Measurements from ENCODE around the gene SORL1. TPM values are rescaled to one million over a fixed set of nuclear protein-coding genes. Genes with fewer than 3 reads are reported as not detected.

The SORL1 gene
- total and polyA plus RNA-seq, 2 of the 13 experiments (the other 11 are each of a cell fraction or from before 2014, with no cell fraction given) = 21.3 to 148 TPM

- TF ChIP-seq, protein P1, sequence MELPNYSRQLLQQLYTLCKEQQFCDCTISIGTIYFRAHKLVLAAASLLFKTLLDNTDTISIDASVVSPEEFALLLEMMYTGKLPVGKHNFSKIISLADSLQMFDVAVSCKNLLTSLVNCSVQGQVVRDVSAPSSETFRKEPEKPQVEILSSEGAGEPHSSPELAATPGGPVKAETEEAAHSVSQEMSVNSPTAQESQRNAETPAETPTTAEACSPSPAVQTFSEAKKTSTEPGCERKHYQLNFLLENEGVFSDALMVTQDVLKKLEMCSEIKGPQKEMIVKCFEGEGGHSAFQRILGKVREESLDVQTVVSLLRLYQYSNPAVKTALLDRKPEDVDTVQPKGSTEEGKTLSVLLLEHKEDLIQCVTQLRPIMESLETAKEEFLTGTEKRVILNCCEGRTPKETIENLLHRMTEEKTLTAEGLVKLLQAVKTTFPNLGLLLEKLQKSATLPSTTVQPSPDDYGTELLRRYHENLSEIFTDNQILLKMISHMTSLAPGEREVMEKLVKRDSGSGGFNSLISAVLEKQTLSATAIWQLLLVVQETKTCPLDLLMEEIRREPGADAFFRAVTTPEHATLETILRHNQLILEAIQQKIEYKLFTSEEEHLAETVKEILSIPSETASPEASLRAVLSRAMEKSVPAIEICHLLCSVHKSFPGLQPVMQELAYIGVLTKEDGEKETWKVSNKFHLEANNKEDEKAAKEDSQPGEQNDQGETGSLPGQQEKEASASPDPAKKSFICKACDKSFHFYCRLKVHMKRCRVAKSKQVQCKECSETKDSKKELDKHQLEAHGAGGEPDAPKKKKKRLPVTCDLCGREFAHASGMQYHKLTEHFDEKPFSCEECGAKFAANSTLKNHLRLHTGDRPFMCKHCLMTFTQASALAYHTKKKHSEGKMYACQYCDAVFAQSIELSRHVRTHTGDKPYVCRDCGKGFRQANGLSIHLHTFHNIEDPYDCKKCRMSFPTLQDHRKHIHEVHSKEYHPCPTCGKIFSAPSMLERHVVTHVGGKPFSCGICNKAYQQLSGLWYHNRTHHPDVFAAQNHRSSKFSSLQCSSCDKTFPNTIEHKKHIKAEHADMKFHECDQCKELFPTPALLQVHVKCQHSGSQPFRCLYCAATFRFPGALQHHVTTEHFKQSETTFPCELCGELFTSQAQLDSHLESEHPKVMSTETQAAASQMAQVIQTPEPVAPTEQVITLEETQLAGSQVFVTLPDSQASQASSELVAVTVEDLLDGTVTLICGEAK (IDR thresholded peaks at IDR 0.05) = no peak
- TF ChIP-seq, protein P1 (CRISPR knock-in tag; IDR thresholded peaks at IDR 0.05) = no peak
- TF ChIP-seq SRF (IDR thresholded peaks at IDR 0.05; ENCODE audit: low read depth, low read length) (no peak), ZNF552 (CRISPR knock-in tag; IDR thresholded peaks at IDR 0.05; ENCODE audit: borderline replicate concordance) (no peak), ZNF441 (CRISPR knock-in tag; IDR thresholded peaks at IDR 0.05; ENCODE audit: borderline replicate concordance) (no peak), SPEN (CRISPR knock-in tag; IDR thresholded peaks at IDR 0.05; ENCODE audit: low read depth) (no peak), ZC3H13 (CRISPR knock-in tag; IDR thresholded peaks at IDR 0.05) (no peak), ZNF138 (CRISPR knock-in tag; IDR thresholded peaks at IDR 0.05; ENCODE audit: low read depth) (no peak), SETDB1 (CRISPR knock-in tag; IDR thresholded peaks at IDR 0.05; ENCODE audit: borderline replicate concordance) (no peak), ZNF891 (CRISPR knock-in tag; IDR thresholded peaks at IDR 0.05) (no peak), AKAP8 (CRISPR knock-in tag; IDR thresholded peaks at IDR 0.05) (no peak), ZNF432 (CRISPR knock-in tag; IDR thresholded peaks at IDR 0.05; ENCODE audit: borderline replicate concordance) (no peak), NR1H2 (CRISPR knock-in tag; IDR thresholded peaks at IDR 0.05; ENCODE audit: borderline replicate concordance, low read depth) (no peak), ZNF773 (CRISPR knock-in tag; IDR thresholded peaks at IDR 0.05; ENCODE audit: borderline replicate concordance) (no peak), CBFB (CRISPR knock-in tag; IDR thresholded peaks at IDR 0.05) (no peak)
Observed at GRCh38 chr11:121439337-121439736, 12.8 kb upstream of the SORL1 start (continued).

Data from HepG2 (cell line).